ENCODE results near the gene MYH14. TPM values are rescaled to one million over a fixed set of nuclear protein-coding genes. Genes with fewer than 3 reads are reported as not detected.

Gene MYH14
- total RNA-seq, 2 experiments from 2014 or later, result not detected

Other genes with a start within 250 kb of the MYH14 start
- gene SIGLEC11, start 242.4 kb upstream of the MYH14 start, total RNA-seq, result not detected
- 10 to 100 TPM; 52.4 to 61.2 TPM for gene VRK3, start 178.2 kb upstream of the MYH14 start, total RNA-seq
- gene ZNF473, start 177.6 kb upstream of the MYH14 start, total RNA-seq, result 10 to 100 TPM; 10.9 to 12.5 TPM
- not detected for gene IZUMO2, start 40.3 kb upstream of the MYH14 start, total RNA-seq
- 1 to 10 TPM; 9.1 to 9.7 TPM for gene KCNC3, start 125.8 kb downstream of the MYH14 start, total RNA-seq
- gene NAPSA, start 162.0 kb downstream of the MYH14 start, total RNA-seq, result 10 to 100 TPM; 44.0 to 63.4 TPM
- gene NR1H2, start 172.8 kb downstream of the MYH14 start, total RNA-seq, result 10 to 100 TPM; 50.3 to 53.6 TPM
- 100 to 1,000 TPM; 220 to 227 TPM for gene POLD1, start 180.7 kb downstream of the MYH14 start, total RNA-seq
- gene SPIB, start 215.3 kb downstream of the MYH14 start, total RNA-seq, result under 1 TPM; 0.33 to 0.50 TPM
- under 1 TPM; 0.14 to 0.30 TPM for gene MYBPC2, start 229.3 kb downstream of the MYH14 start, total RNA-seq